Measurements from ENCODE around the gene RIC8B.

Gene RIC8B

GRCh38 chr12:106758349-106759110 lies 16.0 kb upstream of the RIC8B start:
- DNase-seq (ENCODE audit: low read depth in 2 of 2): no peak

DNA sequence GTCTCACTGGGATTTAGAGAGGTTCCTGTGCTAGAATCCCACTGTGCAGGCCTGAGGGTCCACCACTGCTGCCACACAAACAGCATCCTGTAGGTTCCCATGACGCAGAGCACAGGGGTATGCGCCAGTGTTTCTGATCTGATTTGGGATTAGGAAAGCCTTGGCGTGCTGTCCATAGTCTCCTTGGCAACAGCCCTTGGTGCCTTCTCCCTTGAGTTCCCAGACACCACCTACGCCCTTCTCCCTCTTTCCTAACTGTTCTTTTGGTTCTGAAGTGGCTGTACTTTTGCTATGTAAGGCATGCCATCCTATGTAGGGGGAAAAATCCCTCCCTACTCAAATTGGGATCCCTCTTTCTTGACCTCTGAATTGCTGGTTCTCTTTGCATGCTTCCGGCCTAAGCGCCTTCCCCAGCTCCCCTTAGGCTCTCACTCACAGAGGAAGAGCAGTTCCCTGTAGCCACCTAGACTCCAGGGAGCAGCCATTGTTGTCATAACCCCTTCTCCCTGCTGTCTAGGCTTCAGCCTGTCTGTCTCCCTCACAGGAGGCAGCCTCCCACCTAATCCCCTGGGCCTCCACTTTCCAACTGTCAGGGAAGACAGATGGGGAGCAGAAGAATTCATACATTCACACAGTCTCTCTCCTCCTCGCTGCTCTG lies 14.8 kb upstream of the RIC8B start:
- no peak for DNase-seq (ENCODE audit: low read depth in 2 of 2)

- DNase-seq (ENCODE audit: low read depth in 2 of 2): no peak
These were observed 14.3 kb upstream of the RIC8B start for GRCh38 chr12:106760184-106760531.

- no peak for DNase-seq (ENCODE audit: low read depth in 2 of 2)
These were observed 10.3 kb upstream of the RIC8B start for GRCh38 chr12:106764220-106764619.

GRCh38 chr12:106764738-106765137 lies 9.7 kb upstream of the RIC8B start:
- no peak for DNase-seq (ENCODE audit: low read depth in 2 of 2)

GRCh38 chr12:106766393-106766826 lies 8.1 kb upstream of the RIC8B start:
- no peak for DNase-seq (ENCODE audit: low read depth in 2 of 2)

DNA sequence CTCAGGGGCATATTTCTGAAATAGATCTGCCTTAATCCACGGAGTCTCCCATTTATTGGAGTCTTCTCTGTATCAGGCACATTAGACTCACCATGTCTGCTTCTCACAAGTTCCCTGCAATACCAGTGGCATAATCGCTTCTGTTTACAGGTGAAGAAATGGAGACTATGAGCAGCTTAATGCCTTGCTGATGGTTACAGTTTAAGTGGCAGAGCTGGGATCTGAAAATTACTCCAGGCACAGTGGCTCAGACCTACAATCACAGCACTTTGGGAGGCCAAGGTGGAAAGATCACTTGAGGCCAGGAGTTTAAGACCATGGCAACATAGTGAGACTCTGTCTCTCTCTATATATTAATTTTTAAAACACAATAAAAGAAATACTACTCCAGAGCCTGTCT lies 7.3 kb upstream of the RIC8B start:
- DNase-seq (ENCODE audit: low read depth in 2 of 2): no peak

GRCh38 chr12:106767954-106768822 lies 6.3 kb upstream of the RIC8B start:
- no peak for DNase-seq (ENCODE audit: low read depth in 2 of 2)

- no peak for DNase-seq (ENCODE audit: low read depth in 2 of 2)
These were observed 5.4 kb upstream of the RIC8B start for GRCh38 chr12:106769078-106769477.

GRCh38 chr12:106769546-106769945 lies 4.9 kb upstream of the RIC8B start:
- DNase-seq (ENCODE audit: low read depth in 2 of 2): no peak

DNA sequence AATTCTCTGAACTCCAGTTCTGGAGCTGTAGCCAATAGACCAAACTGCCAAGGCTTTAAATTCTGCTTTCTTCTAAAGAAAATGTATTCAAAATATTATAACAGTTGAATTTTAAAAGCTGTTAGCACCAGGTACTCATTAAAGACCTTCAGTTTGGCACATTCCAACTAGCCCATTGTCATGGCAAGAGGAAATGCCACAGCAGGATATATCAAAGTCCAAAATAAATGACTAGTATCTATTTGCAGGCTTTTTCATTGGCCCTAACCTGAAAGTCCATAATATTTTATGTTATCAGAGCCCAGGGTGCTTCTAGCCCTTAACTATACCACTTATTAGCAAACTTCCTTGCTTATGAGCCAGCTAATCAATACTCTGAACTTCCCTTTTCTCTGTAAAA lies 3.1 kb upstream of the RIC8B start:
- DNase-seq (ENCODE audit: low read depth in 2 of 2): no peak

GRCh38 chr12:106773286-106774004 lies 1.0 kb upstream of the RIC8B start:
- no peak for DNase-seq (ENCODE audit: low read depth in 2 of 2)

- DNase-seq (ENCODE audit: low read depth in 2 of 2): no peak
These were observed 484 bp downstream of the RIC8B start for GRCh38 chr12:106774808-106775524.

GRCh38 chr12:106776897-106777296 lies 2.4 kb downstream of the RIC8B start:
- DNase-seq (ENCODE audit: low read depth in 2 of 2): no peak

GRCh38 chr12:106780010-106780631 lies 5.6 kb downstream of the RIC8B start:
- no peak for DNase-seq (ENCODE audit: low read depth in 2 of 2)

DNA sequence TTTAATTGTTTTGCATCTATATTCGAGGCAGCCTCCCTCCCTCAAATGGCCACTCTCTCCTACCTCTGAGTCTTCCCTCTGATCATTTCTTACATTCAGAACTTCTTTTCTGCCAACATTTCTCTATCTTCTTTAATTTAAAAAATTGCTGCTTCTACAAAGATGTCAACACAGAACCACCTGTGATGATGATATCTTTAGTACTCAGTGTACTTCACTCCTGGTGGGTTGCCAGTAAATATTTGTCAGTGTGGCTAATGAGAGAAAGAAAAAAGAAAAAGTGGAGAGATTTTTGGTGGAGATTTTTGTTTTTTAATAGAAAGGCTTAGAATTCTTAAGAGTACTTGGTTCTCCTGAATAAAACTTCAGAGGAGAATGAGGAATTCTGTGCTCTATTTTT lies 8.1 kb downstream of the RIC8B start:
- no peak for DNase-seq (ENCODE audit: low read depth in 2 of 2)

DNA sequence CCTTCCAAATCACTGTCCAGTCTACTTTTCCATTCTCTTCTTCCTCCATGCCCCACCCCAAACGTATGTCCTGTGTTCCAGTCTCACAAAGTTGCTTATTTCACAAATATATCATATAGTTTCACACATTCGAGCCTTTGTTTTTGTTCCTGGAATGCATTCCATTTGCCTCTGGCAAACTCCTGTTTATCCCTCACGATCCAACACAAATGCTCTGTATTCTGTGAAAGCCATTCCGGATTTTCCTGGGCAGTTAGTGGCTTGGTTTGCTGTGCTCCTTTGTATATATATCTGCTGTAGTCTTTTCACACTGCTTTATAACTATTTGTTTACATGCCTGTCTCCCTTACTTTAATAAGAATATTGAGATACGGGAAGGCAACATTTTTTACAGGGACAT lies 9.0 kb downstream of the RIC8B start:
- no peak for DNase-seq (ENCODE audit: low read depth in 2 of 2)

DNA sequence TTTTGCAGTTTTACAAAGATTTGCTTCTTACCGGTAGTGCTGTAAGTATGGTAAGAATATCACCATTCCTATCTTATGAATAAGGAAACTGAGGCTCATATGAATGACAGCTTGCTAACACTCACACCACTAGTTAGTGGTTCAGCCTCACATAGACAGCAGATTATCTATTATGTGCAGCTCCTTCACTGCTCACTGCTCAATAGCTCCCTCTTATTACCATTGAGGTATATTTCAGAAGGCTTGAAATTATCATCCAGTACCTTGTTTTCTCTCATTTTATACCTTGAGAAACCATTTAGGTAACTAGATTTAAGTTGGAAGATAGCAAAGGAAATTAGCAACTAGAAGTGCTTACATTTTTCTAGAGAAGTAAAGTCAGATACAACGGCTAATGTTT lies 15.5 kb downstream of the RIC8B start:
- DNase-seq (ENCODE audit: low read depth in 2 of 2): no peak

- no peak for DNase-seq (ENCODE audit: low read depth in 2 of 2)
These were observed 17.0 kb downstream of the RIC8B start for GRCh38 chr12:106791531-106791930.

DNA sequence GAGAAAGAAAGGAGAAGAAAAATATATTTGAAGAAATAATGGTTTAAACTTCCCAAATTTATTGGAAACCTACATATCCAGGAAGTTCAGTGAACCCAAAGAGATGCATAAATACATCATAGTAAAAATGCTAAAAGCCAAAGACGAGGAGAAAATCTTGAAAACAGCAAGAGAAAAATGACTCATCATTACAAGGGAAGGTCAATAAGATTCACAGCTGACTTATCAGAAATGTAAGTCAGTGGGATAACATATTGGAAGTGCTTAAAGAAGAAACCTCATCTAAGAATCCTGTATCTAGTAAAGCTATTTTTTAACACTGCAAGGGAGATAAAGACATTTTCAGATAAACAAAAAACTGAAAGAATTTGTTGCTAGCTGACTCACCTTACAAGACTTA lies 19.9 kb downstream of the RIC8B start:
- no peak for DNase-seq (ENCODE audit: low read depth in 2 of 2)

DNA sequence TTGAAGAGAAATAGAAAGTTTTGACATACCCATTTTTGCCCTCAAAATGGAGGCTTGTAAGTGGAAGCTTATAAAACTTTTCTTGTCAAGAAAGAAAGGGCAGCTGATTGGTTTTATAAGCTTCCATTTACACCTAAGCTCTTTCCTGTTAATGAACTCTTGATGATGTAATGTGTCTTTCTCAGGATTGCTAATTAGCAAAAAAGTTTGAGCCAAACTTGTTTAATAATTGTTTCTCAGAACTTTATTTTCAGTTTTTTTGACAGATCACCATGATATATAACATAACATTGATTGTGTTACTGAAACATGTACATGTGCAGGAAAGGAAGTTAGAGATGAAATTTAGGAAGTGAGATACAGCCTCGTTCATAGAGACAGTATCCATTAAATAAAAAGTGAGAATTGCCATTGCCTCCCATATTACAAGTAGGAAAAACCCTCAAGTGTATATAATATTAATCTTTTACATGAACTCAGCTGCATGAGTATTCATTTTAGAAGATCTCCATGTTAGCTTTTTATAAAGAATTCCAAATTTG lies 26.8 kb downstream of the RIC8B start:
- no peak for DNase-seq (ENCODE audit: low read depth in 2 of 2)
